Mesenchymal stem cell (in vitro differentiated cells and primary cell): ENCODE results near the gene NINJ2.

ENCODE experiments used
- DNase-seq: peaks from one replicate; pipeline ENCODE4 v3.0.0-alpha.2; 2013
- H2AFZ ChIP-seq: one replicate; pipeline ENCODE4 v1.6.1; 2013; ENCODE audit warnings: low read depth, mild to moderate bottlenecking, control low read depth, inconsistent platforms, low read length, moderate library complexity
- H2AK5ac ChIP-seq: 2 replicates; pipeline ENCODE4 v1.6.1; 2013; ENCODE audit warnings: low read length, moderate library complexity, mild to moderate bottlenecking, inconsistent platforms; ENCODE audit not compliant: severe bottlenecking
- H2BK120ac ChIP-seq: one replicate; pipeline ENCODE4 v1.6.1; 2013; ENCODE audit warnings: low read depth, mild to moderate bottlenecking, inconsistent platforms, low read length, moderate library complexity
- H2BK12ac ChIP-seq, 2 experiments: one replicate each; pipeline ENCODE4 v1.6.1; 2013; ENCODE audit warnings: inconsistent platforms in 2 of 2, low read length in 2 of 2, mild to moderate bottlenecking in 2 of 2, moderate library complexity in 2 of 2, control low read depth in 1 of 2
- H2BK15ac ChIP-seq: one replicate; pipeline ENCODE4 v1.6.1; 2013; ENCODE audit warnings: mild to moderate bottlenecking, low read depth, inconsistent platforms; ENCODE audit not compliant: poor library complexity, severe bottlenecking
- H2BK5ac ChIP-seq: 2 replicates; pipeline ENCODE4 v1.6.1; 2013; ENCODE audit warnings: low read depth, mild to moderate bottlenecking, low read length, control low read depth, inconsistent platforms; ENCODE audit not compliant: poor library complexity, severe bottlenecking
- H3K14ac ChIP-seq, 2 experiments: one replicate each; pipeline ENCODE4 v1.6.1; 2013; ENCODE audit warnings: inconsistent platforms in 2 of 2, low read length in 2 of 2, control low read depth in 1 of 2, mild to moderate bottlenecking in 1 of 2, moderate library complexity in 1 of 2
- H3K18ac ChIP-seq, 2 experiments: one replicate each; pipeline ENCODE4 v1.6.1; 2013; ENCODE audit warnings: inconsistent platforms in 2 of 2, low read length in 2 of 2, control low read depth in 1 of 2, low read depth in 1 of 2, mild to moderate bottlenecking in 1 of 2
- H3K23ac ChIP-seq, 2 experiments: one replicate each; pipeline ENCODE4 v1.6.1; 2013; ENCODE audit warnings: inconsistent platforms in 2 of 2, low read length in 2 of 2, mild to moderate bottlenecking in 2 of 2, moderate library complexity in 2 of 2, control low read depth in 1 of 2
- H3K27ac ChIP-seq: 2 replicates; pipeline ENCODE4 v1.5.1; 2013; ENCODE audit warnings: mild to moderate bottlenecking, moderate library complexity, low read length, control low read depth, inconsistent platforms; ENCODE audit not compliant: poor library complexity, severe bottlenecking
- H3K27me3 ChIP-seq, 2 experiments: 2 replicates each; pipeline versions ENCODE4 v1.6.1 to v1.7.0; 2013; ENCODE audit warnings: low read length in 2 of 2, mild to moderate bottlenecking in 2 of 2, moderate library complexity in 2 of 2, control low read depth in 1 of 2, inconsistent platforms in 1 of 2; ENCODE audit not compliant: control insufficient read depth in 1 of 2, insufficient read depth in 1 of 2
- H3K36me3 ChIP-seq, 2 experiments: 2 replicates each; pipeline versions ENCODE4 v1.6.1 to v1.7.0; 2013; ENCODE audit warnings: low read length in 2 of 2, control low read depth in 1 of 2, inconsistent platforms in 1 of 2, low read depth in 1 of 2, mild to moderate bottlenecking in 1 of 2; ENCODE audit not compliant: insufficient read depth in 2 of 2, control insufficient read depth in 1 of 2
- H3K4ac ChIP-seq, 2 experiments: one replicate each; pipeline ENCODE4 v1.6.1; 2013; ENCODE audit warnings: inconsistent platforms in 2 of 2, low read length in 2 of 2, mild to moderate bottlenecking in 2 of 2, moderate library complexity in 2 of 2, control low read depth in 1 of 2, low read depth in 1 of 2
- H3K4me1 ChIP-seq: 2 replicates; pipeline ENCODE4 v1.6.1; 2013; ENCODE audit warnings: low read depth, low read length, control low read depth; ENCODE audit not compliant: control insufficient read depth, insufficient read depth
- H3K4me2 ChIP-seq: 2 replicates; pipeline ENCODE4 v1.6.1; 2013; ENCODE audit warnings: low read length, mild to moderate bottlenecking, inconsistent platforms; ENCODE audit not compliant: poor library complexity, severe bottlenecking
- H3K4me3 ChIP-seq, 2 experiments: 2 replicates each; pipeline versions ENCODE4 v1.5.1 to v1.7.0; 2013; ENCODE audit warnings: low read length in 2 of 2, mild to moderate bottlenecking in 2 of 2, control low read depth in 1 of 2, low read depth in 1 of 2; ENCODE audit not compliant: insufficient read depth in 1 of 2
- H3K79me1 ChIP-seq: replicated peaks from 2 replicates; pipeline ENCODE4 v1.6.1; 2013; ENCODE audit warnings: mild to moderate bottlenecking, control low read depth, low read length, inconsistent platforms; ENCODE audit not compliant: poor library complexity, severe bottlenecking
- H3K9ac ChIP-seq: 2 replicates; pipeline ENCODE4 v1.7.0; 2013; ENCODE audit warnings: mild to moderate bottlenecking, low read length, moderate library complexity
- H3K9me3 ChIP-seq: 2 replicates; pipeline ENCODE4 v1.7.0; 2013; ENCODE audit warnings: mild to moderate bottlenecking, low read length; ENCODE audit not compliant: control insufficient read depth
- H4K8ac ChIP-seq: one replicate; pipeline ENCODE4 v1.6.1; 2013; ENCODE audit warnings: inconsistent platforms, mild to moderate bottlenecking, low read length, moderate library complexity
- H4K91ac ChIP-seq: one replicate; pipeline ENCODE4 v1.6.1; 2013; ENCODE audit warnings: mild to moderate bottlenecking, low read length, inconsistent platforms
- WGBS: methylation state at CpG from one replicate; pipeline ENCODE4 v1.1.7; 2013; ENCODE audit warnings: mixed read lengths; 5-methylcytosine and 5-hydroxymethylcytosine counted together

Gene NINJ2

DNA sequence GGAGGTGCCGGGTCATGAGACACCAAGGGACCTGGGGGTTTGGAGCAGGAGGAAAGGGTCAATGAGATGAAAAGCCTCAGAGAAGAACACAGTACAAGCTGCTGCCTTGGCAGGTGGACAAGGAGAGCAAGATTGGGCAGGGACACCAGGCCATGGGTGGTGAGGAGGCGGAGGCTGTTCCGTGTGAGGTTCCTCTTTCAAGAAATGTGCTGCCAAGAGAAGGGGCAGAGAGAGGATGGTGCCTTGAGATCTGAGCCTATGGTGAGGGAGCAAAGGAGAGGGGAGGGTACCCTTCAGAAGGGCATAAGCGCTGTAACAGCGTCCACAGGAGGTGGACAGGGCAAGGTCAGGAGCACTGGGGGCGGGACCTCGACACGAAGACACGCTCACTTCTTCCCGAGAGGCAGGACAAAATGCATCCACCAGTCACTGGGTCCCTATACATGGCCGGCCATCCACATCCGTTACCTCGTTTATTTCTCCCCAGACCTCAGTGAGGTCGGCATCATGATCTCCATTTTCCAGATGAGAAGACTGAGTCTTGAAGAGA lies 103.3 kb downstream of the NINJ2 start:
- peaks cover 49 to 86% of the 10 kb centered on the region in 2 experiments for H3K27me3 ChIP-seq
- H3K4me2 ChIP-seq: no peak overlapping the region
- 93% methylated on average over 14 of the region's 14 CpGs for WGBS
- no peak overlapping the region for H3K9ac ChIP-seq
- H2BK15ac ChIP-seq: no peak overlapping the region
- no peak overlapping the region for H2BK12ac ChIP-seq
- no peak overlapping the region for H2AK5ac ChIP-seq
- H4K8ac ChIP-seq: no peak overlapping the region
- no peak for DNase-seq
- H3K18ac ChIP-seq: no peak overlapping the region
- H3K27ac ChIP-seq: no peak overlapping the region
- no peaks in the 10 kb centered on the region for H3K36me3 ChIP-seq
- no peak overlapping the region for H2BK120ac ChIP-seq
- H3K14ac ChIP-seq: no peak overlapping the region
- no peaks in the 10 kb centered on the region for H3K79me1 ChIP-seq
- H2BK5ac ChIP-seq: no peak overlapping the region
- H4K91ac ChIP-seq: no peak overlapping the region
- H3K4me3 ChIP-seq: no peak overlapping the region
- no peak overlapping the region for H3K23ac ChIP-seq
- H2AFZ ChIP-seq: no peak overlapping the region
- peaks cover 10% of the 10 kb centered on the region for H3K4me1 ChIP-seq
- H3K9me3 ChIP-seq: no peaks in the 10 kb centered on the region
- H3K4ac ChIP-seq: no peak overlapping the region

DNA sequence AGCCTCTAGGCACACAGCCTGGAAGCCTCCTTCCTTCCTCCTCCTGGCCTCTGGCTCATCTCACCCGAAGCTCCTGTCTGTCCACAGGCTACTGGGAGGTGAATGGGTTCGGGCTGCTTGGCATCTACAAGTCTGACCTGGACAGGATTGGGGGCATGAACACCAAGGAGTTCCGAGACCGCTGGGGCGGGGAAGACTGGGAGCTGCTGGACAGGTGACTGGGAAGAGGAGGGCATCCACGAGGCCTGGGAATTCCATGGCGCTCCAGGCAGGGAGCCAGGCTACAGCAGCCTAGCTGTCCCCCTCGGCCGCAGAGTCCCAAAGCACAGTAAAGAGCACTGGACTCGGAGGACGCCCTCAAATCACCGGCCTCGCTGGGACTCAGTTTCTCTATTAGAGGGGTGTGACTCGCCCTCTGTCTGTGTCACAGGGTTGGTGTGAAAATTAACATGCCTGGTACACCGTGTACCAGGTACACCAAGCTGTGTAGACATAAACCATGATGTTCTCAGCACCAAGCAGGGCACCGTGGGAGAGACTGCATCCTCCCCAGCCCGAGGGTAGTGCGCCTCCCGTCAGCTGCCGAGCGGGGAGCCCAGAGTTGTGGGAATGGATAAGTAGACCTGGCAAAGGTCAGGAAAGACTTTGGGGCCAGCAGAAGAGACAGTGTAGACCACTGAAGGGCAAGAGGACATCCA lies 103.9 kb downstream of the NINJ2 start:
- 90% methylated on average over 21 of the region's 21 CpGs for WGBS
- Histone ChIP-seq H2AK5ac (no peak overlapping the region), H4K8ac (no peak overlapping the region), H3K14ac (no peak overlapping the region), H2AFZ (no peak overlapping the region), H2BK120ac (no peak overlapping the region), H3K36me3 (no peaks in the 10 kb centered on the region), H3K27ac (no peak overlapping the region), H2BK15ac (no peak overlapping the region), H3K27me3 (peaks cover 49 to 80% of the 10 kb centered on the region in 2 experiments), H3K4me2 (no peak overlapping the region), H3K18ac (no peak overlapping the region), H2BK12ac (no peak overlapping the region), H3K4me3 (no peak overlapping the region), H2BK5ac (no peak overlapping the region), H3K23ac (no peak overlapping the region), H3K9ac (no peak overlapping the region), H3K4ac (no peak overlapping the region), H3K9me3 (no peaks in the 10 kb centered on the region), H4K91ac (no peak overlapping the region), H3K4me1 (peaks cover 7% of the 10 kb centered on the region), H3K79me1 (no peaks in the 10 kb centered on the region)
- DNase-seq: no peak

DNA sequence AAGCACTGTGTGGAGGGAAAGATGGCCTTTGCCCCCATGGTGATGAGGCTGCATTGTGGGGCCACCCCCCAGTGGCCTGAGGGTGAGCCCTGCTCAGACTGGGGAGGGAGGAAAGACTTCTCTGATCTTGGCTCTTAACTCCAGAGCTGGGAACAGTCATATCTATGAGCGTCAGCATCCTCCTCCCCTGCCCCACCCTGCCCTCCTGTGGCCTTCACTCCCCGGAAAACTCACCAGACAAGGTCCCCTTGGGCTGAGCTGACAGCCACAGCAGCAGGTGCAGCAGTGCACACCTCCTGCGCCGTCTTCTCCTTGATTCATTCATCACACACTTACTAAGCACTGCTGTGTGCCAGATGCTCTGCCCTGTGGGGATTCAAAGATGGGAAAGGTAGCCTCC lies 104.7 kb downstream of the NINJ2 start:
- no peak overlapping the region for H3K9ac ChIP-seq
- H2AFZ ChIP-seq: no peak overlapping the region
- H2BK15ac ChIP-seq: no peak overlapping the region
- H3K27me3 ChIP-seq: peaks cover 51 to 80% of the 10 kb centered on the region in 2 experiments
- H3K4me3 ChIP-seq: no peak overlapping the region
- H2BK12ac ChIP-seq: no peak overlapping the region
- DNase-seq: no peak
- no peak overlapping the region for H3K14ac ChIP-seq
- 92% methylated on average over 4 of the region's 4 CpGs for WGBS
- no peak overlapping the region for H2AK5ac ChIP-seq
- no peak overlapping the region for H3K23ac ChIP-seq
- no peak overlapping the region for H2BK120ac ChIP-seq
- H3K4ac ChIP-seq: no peak overlapping the region
- H3K79me1 ChIP-seq: no peaks in the 10 kb centered on the region
- no peak overlapping the region for H2BK5ac ChIP-seq
- peaks cover 5% of the 10 kb centered on the region for H3K4me1 ChIP-seq
- H4K91ac ChIP-seq: no peak overlapping the region
- no peaks in the 10 kb centered on the region for H3K36me3 ChIP-seq
- H3K9me3 ChIP-seq: peaks cover 5% of the 10 kb centered on the region
- no peak overlapping the region for H4K8ac ChIP-seq
- H3K18ac ChIP-seq: no peak overlapping the region
- H3K27ac ChIP-seq: no peak overlapping the region
- H3K4me2 ChIP-seq: no peak overlapping the region

DNA sequence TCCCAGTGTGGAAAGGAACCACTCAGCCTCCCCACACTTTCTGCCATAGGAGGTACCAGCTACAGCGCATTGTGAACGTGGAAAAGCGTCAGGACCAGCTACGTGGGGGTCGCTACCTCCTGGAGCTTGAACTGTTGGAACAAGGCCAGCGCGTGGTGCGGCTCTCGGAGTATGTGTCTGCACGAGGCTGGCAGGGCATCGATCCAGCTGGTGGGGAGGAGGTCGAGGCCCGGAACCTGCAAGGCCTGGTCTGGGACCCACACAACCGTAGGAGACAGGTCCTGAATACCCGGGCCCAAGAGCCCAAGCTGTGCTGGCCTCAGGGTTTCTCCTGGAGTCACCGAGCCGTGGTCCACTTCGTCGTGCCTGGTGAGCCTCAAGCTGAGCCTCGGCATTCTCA lies 106.7 kb downstream of the NINJ2 start:
- no peaks in the 10 kb centered on the region for H3K4me1 ChIP-seq
- H3K4ac ChIP-seq: no peak overlapping the region
- 92% methylated on average over 19 of the region's 20 CpGs for WGBS
- H4K91ac ChIP-seq: no peak overlapping the region
- H2BK12ac ChIP-seq: no peak overlapping the region
- no peak overlapping the region for H3K27ac ChIP-seq
- H2BK5ac ChIP-seq: no peak overlapping the region
- H3K4me3 ChIP-seq: no peak overlapping the region
- H3K79me1 ChIP-seq: no peaks in the 10 kb centered on the region
- H2BK15ac ChIP-seq: no peak overlapping the region
- H3K23ac ChIP-seq: no peak overlapping the region
- peaks cover 7% of the 10 kb centered on the region for H3K9me3 ChIP-seq
- H2AFZ ChIP-seq: no peak overlapping the region
- H3K18ac ChIP-seq: no peak overlapping the region
- H3K9ac ChIP-seq: no peak overlapping the region
- DNase-seq: no peak
- no peak overlapping the region for H4K8ac ChIP-seq
- peaks cover 55 to 80% of the 10 kb centered on the region in 2 experiments for H3K27me3 ChIP-seq
- H2AK5ac ChIP-seq: no peak overlapping the region
- H3K14ac ChIP-seq: no peak overlapping the region
- no peak overlapping the region for H2BK120ac ChIP-seq
- H3K36me3 ChIP-seq: no peaks in the 10 kb centered on the region
- no peak overlapping the region for H3K4me2 ChIP-seq
